ENCODE data around the gene GLI3.
"Not testable (repeated sequence)": the region's sequence is repeated elsewhere in the genome, so short reads cannot be mapped to it uniquely, and the experiment has no call there.

The GLI3 gene

GRCh38 chr7:42217053-42217452 lies 20.0 kb downstream of the GLI3 start:
- DNase-seq (ENCODE audit: low read depth), result no peak
- no peak overlapping the region for H3K4me3 ChIP-seq (ENCODE audit: low read length)
- no peak for TF ChIP-seq CTCF (conservative IDR thresholded peaks at IDR 0.05; ENCODE audit: low read depth, low read length)

DNA sequence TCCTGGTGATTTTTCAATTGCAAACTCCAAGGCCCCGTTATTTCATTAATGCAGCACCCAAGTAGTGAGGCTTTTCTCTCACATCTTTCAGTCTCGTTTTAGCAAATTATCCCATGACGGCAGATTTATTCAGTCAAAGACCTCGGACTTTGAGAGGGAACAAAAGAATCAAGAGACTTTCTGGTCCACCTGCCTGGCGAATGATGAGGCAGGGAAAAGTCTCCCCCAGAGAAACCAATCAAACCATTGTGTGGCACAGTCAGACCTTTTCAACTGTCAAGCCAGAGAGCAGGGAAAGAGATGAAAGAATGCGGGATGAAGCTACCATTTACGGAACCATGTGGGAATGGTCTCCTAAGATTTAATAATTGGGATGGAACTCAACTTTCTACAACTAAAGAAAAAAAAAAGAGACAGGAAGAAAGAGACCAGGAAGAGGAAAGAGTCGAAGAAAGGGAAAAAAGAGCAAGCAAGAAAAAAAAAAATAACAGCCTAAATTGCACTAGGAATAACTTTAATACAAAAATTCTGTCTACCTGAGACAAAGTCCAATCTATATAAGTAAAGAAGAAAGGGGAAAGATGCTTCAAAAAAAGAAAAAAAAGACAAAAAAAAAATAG lies 22.8 kb downstream of the GLI3 start:
- no peak overlapping the region for H3K4me3 ChIP-seq (ENCODE audit: low read length)
- TF ChIP-seq CTCF (conservative IDR thresholded peaks at IDR 0.05; ENCODE audit: low read depth, low read length), result no peak
- DNase-seq (ENCODE audit: low read depth), result no peak

DNA sequence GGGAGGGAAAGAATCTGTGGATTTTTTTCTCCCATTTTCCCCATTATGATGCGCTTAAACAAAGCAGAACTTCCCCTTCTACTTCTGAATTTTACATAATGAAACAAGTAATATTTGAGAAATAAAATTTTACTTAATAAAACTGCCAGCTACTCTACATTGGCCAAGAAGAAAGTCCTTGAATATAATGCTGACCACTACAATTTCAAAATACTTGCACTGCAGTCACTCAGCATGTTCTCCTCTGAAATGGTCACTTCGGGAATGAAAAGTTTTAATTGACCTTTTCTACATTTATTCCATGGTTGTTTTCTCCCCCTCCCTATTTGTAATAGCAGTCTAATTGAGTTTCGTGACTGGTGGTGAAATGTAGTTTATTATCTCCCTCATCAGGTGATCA lies 23.9 kb downstream of the GLI3 start:
- no peak for DNase-seq (ENCODE audit: low read depth)
- no peak overlapping the region for H3K4me3 ChIP-seq (ENCODE audit: low read length)
- no peak for TF ChIP-seq CTCF (conservative IDR thresholded peaks at IDR 0.05; ENCODE audit: low read depth, low read length)

- no peak overlapping the region for H3K4me3 ChIP-seq (ENCODE audit: low read length)
- TF ChIP-seq CTCF (conservative IDR thresholded peaks at IDR 0.05; ENCODE audit: low read depth, low read length), result no peak
- DNase-seq (ENCODE audit: low read depth), result no peak
Observed at GRCh38 chr7:42212541-42213090, 24.4 kb downstream of the GLI3 start.

DNA sequence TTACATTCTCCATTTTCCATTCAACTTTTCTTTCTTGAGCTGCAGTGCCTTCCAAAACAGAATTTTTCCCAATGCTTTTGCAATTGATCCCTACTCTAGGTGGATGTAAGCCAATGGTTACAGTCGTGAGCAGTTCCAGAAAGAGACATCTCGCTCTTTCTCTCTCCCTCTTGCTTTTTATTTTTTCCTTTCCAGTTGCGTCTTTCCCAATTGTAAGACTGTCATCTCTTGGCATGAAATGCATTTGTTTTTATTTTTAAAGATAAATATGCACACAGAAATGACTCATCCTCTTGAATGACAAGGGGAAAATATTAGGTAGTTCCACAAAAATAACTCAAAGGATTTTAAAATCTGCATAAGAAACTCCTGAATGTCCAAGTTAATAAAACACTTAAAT lies 25.1 kb downstream of the GLI3 start:
- H3K4me3 ChIP-seq (ENCODE audit: low read length), result no peak overlapping the region
- TF ChIP-seq CTCF (conservative IDR thresholded peaks at IDR 0.05; ENCODE audit: low read depth, low read length), result no peak
- no peak for DNase-seq (ENCODE audit: low read depth)

DNA sequence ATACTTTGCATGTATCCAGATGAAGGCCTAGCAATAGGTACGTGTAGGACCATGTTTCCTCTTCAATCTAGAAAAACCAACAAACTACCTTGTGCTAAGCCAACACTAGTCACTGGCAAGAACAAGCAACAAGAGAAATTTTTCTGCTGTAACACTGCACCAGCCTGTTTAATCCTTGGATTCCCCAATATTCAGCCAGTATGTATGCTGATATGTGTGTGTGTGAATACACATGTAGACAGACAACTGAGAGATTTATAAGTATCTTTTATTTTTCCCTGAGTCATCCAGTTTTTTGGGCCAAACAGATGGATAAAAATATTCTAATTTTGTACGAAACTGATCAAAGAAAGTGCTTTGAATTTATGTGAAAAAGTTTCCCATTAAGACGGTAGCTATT lies 26.2 kb downstream of the GLI3 start:
- no peak overlapping the region for H3K4me3 ChIP-seq (ENCODE audit: low read length)
- no peak for TF ChIP-seq CTCF (conservative IDR thresholded peaks at IDR 0.05; ENCODE audit: low read depth, low read length)

GRCh38 chr7:42210333-42210732 lies 26.7 kb downstream of the GLI3 start:
- DNase-seq (ENCODE audit: low read depth), result no peak
- no peak for TF ChIP-seq CTCF (conservative IDR thresholded peaks at IDR 0.05; ENCODE audit: low read depth, low read length)
- H3K4me3 ChIP-seq (ENCODE audit: low read length), result no peak overlapping the region

More for the DNA sequence above, 26.2 kb downstream of the GLI3 start:
- DNase-seq (ENCODE audit: low read depth), result no peak

DNA sequence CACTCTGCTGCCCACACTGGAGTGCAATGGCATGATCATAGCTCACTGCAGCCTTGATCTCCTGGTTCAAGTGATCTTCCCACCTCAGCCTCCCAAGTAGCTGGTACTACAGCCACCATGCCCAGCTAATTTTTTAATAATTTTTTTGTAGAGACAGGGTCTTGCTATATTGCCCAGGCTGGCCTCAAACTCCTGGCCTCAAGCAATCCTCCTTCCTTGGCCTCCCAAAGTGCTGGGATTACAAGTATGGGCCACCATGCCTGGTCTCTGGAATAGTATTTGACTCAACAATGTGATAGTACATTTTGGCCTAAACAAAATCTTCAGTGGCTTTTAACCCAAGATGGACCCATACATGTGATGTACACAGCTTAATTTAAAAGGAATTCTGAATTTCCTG lies 27.9 kb downstream of the GLI3 start:
- DNase-seq (ENCODE audit: low read depth); H3K4me3 ChIP-seq (ENCODE audit: low read length): not testable (repeated sequence)
